ENCODE data around the gene CNPY4. TPM values are rescaled to one million over a fixed set of nuclear protein-coding genes. Genes with fewer than 3 reads are reported as not detected.

The CNPY4 gene
- total and polyA plus RNA-seq, 2 donors (not counting 1 experiment from before 2014, with no cell fraction given): 8.0 to 13.9 TPM

DNA sequence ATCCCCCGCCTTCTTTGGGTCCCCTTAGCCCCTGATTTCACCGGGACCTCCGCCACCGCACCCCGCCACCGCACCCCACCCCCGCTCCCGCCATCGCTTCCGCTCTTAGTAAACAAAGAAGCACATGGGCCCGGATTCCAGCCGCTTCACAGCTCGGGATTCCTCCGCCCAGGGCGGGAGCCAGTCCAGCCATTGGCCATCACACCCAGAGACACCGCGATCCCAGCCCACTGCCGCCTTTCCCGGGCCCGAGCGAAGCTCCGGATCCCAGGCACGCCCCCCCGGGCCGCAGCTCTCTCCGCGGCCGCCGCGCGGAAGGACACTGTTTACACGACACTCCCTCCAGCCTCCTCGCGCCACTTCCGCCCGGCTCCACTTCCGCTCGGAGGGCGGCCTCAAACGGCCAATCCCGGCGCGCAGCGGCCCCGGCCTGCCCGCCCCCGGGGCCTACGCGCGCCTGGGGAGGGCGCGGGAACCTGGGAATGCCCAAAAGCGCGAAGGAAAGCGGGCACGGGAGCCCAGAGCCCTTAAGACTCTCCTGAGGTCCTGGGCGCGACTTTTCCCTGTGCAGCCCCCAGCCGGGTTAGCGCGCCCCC is 18.9 kb upstream of the CNPY4 start:
- no peaks in the 10 kb centered on the region for H3K27me3 Mint-ChIP-seq
- ATAC-seq (ENCODE audit: low read depth): peak; percentile 71
- ChIA-PET CTCF (interaction anchor here (1.0 to 5.3 kb wide), 8 partner anchors 10 to 512 kb away, joined by 3 to 43 read pairs (median 4); partner anchors contain the start of genes CNPY4, LAMTOR4, MBLAC1 and MOSPD3), POLR2A (interaction anchor here (1.2 to 2.8 kb wide), 9 partner anchors 10 to 328 kb away, joined by 4 to 37 read pairs (median 8); partner anchors contain the start of genes MBLAC1, TRIM4, ZCWPW1 and ZSCAN21)
- peaks cover 13 to 24% of the 10 kb centered on the region in 2 donors for H3K4me1 ChIP-seq (ENCODE audit: control insufficient read depth in 2 of 2, insufficient read depth in 2 of 2, low read length in 2 of 2)
- H3K9me3 Mint-ChIP-seq (ENCODE audit: insufficient read depth): no peaks in the 10 kb centered on the region
- peak; percentile 97 for DNase-seq
- intact Hi-C loops (cut with micrococcal nuclease): loop anchor here (1.0 kb wide), 6 partner anchors 12 to 51 kb away; partner anchors contain the start of genes CNPY4, COPS6, LAMTOR4 and TAF6
- peak overlapping the region; percentile 98 for H3K27ac Mint-ChIP-seq
- peak overlapping the region; percentile 96 for H3K4me3 Mint-ChIP-seq
- H2AFZ ChIP-seq (ENCODE audit: insufficient read depth, low read depth, low read length, poor library complexity, severe bottlenecking): peak overlapping the region; percentile 93
- peaks cover 40% of the 10 kb centered on the region for H3K4me1 Mint-ChIP-seq
- peaks cover 40% of the 10 kb centered on the region for H3K79me2 ChIP-seq (ENCODE audit: control insufficient read depth, insufficient read depth, low read length)
- H3K4me3 ChIP-seq (ENCODE audit: control extremely low read depth in 1 of 5, extremely low read depth in 1 of 5, insufficient read depth in 1 of 5, low read depth in 2 of 5, low read length in 4 of 5): peak overlapping the region; percentile 85 to 92 (median 90)
- H4K20me1 ChIP-seq (ENCODE audit: control insufficient read depth, insufficient read depth, low read length, poor library complexity, severe bottlenecking): peaks cover 24% of the 10 kb centered on the region
- under 1% methylated on average over 61 of the region's 61 CpGs for WGBS (ENCODE audit: insufficient coverage)
- H3K4me2 ChIP-seq (replicated peaks; ENCODE audit: low read depth, low read length, poor library complexity, severe bottlenecking): peak overlapping the region; percentile 98
- peak overlapping the region; percentile 93 for H3K9ac ChIP-seq (ENCODE audit: low read length)
- peaks cover 2 to 39% of the 10 kb centered on the region in 2 experiments for H3K36me3 ChIP-seq (replicated peaks in 1 of 2; ENCODE audit: control extremely low read depth in 1 of 2, control insufficient read depth in 1 of 2, extremely low read depth in 1 of 2, insufficient read depth in 2 of 2, low read length in 1 of 2)
- peak overlapping the region; percentile 60 to 94 for H3K27ac ChIP-seq (ENCODE audit: low read length in 2 of 2)
- TF ChIP-seq, protein P1, sequence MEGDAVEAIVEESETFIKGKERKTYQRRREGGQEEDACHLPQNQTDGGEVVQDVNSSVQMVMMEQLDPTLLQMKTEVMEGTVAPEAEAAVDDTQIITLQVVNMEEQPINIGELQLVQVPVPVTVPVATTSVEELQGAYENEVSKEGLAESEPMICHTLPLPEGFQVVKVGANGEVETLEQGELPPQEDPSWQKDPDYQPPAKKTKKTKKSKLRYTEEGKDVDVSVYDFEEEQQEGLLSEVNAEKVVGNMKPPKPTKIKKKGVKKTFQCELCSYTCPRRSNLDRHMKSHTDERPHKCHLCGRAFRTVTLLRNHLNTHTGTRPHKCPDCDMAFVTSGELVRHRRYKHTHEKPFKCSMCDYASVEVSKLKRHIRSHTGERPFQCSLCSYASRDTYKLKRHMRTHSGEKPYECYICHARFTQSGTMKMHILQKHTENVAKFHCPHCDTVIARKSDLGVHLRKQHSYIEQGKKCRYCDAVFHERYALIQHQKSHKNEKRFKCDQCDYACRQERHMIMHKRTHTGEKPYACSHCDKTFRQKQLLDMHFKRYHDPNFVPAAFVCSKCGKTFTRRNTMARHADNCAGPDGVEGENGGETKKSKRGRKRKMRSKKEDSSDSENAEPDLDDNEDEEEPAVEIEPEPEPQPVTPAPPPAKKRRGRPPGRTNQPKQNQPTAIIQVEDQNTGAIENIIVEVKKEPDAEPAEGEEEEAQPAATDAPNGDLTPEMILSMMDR (IDR thresholded peaks at IDR 0.05): no peak
- no peaks in the 10 kb centered on the region for H3K9me3 ChIP-seq (ENCODE audit: control extremely low read depth in 1 of 3, control insufficient read depth in 2 of 3, insufficient read depth in 1 of 3, low read length in 2 of 3)
- no peaks in the 10 kb centered on the region for H3K27me3 ChIP-seq (replicated peaks in 1 of 4; ENCODE audit: control extremely low read depth in 1 of 4, control insufficient read depth in 3 of 4, insufficient read depth in 4 of 4, low read length in 3 of 4)

Measured in B cell (primary cell).